MG63 (cell line): ENCODE data around the gene SPRYD3. TPM values are rescaled to one million over a fixed set of nuclear protein-coding genes. Genes with fewer than 3 reads are reported as not detected.
"Not testable (repeated sequence)": the region's sequence is repeated elsewhere in the genome, so short reads cannot be mapped to it uniquely, and the experiment has no call there.

Experiments used
- DNase-seq: peaks from one replicate; pipeline ENCODE4 v3.0.0-alpha.2; 2020
- H3K27me3 ChIP-seq: fragments of 250-450 bp; sonication (Bioruptor Pico); 2 replicates; pipeline ENCODE4 v1.5.1; 2020; ENCODE audit warnings: mild to moderate bottlenecking, moderate library complexity
- H3K36me3 ChIP-seq: fragments of 250-450 bp; sonication (Bioruptor Pico); 2 replicates; pipeline ENCODE4 v1.5.1; 2020; ENCODE audit warnings: mild to moderate bottlenecking, moderate library complexity
- H3K4me3 ChIP-seq: fragments of 250-450 bp; sonication (Bioruptor Pico); 2 replicates; pipeline ENCODE4 v1.5.1; 2020; ENCODE audit warnings: mild to moderate bottlenecking, moderate library complexity
- H3K9me3 ChIP-seq: fragments of 250-450 bp; sonication (Bioruptor Pico); 2 replicates; pipeline ENCODE4 v1.5.1; 2020; ENCODE audit warnings: mild to moderate bottlenecking, moderate library complexity
- total RNA-seq: library from RNA; depleted of rRNA; stranded (reverse); fragments of >200 nt; shearing (Covaris generic); gene quantifications from 2 replicates; pipeline ENCODE4 v1.2.3, GENCODE V29; 2014; ENCODE audit warnings: low replicate concordance

The SPRYD3 gene
- total RNA-seq, 1 experiment from 2014 or later = 22.1 TPM

DNA sequence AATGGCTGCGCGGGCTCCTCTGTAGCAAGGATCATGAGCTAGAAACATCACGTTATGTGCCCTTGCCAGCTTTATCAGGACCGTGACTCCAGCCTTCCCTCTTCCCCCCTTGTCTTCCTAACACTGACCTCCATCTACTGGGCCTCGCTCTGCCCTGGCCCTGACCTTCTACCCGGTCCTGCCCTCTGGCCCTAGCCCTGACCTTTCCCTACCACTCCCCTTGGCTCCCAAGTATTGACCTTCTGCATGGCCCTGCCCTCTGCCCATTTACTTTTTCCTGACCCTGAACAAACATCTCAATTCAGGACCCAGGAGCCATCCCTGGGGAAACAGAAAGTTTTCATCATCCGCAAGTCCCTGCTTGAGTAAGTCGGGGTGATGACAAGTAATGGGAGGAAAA is 26.1 kb upstream of the SPRYD3 start:
- Histone ChIP-seq H3K4me3 (no peak overlapping the region), H3K9me3 (no peaks in the 10 kb centered on the region), H3K27me3 (no peaks in the 10 kb centered on the region), H3K36me3 (no peaks in the 10 kb centered on the region)
- no peak for DNase-seq

DNA sequence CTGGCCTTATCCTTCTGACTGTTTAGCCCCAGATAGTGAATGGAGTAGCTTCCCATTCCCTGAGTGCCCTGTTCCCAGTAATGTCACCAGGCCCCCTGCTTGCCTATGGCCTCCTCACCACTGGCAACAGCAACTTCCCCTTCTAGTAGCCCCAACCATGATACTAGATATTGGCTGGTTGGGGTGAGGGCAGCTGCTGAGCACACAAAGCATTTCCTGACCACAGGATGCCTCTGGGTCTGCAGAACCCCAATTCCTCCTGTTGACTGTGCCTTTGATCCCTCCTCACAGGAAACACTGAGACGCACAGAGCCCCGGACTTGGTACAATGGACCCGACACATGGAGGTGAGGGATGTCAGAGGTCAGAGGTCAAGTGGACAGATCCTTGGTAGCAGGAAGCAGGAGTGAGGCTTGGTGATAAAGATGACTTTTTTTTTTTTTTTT is 24.7 kb upstream of the SPRYD3 start:
- no peak for DNase-seq
- Histone ChIP-seq H3K27me3 (no peaks in the 10 kb centered on the region), H3K36me3 (no peaks in the 10 kb centered on the region), H3K9me3 (no peaks in the 10 kb centered on the region), H3K4me3 (no peak overlapping the region)

DNA sequence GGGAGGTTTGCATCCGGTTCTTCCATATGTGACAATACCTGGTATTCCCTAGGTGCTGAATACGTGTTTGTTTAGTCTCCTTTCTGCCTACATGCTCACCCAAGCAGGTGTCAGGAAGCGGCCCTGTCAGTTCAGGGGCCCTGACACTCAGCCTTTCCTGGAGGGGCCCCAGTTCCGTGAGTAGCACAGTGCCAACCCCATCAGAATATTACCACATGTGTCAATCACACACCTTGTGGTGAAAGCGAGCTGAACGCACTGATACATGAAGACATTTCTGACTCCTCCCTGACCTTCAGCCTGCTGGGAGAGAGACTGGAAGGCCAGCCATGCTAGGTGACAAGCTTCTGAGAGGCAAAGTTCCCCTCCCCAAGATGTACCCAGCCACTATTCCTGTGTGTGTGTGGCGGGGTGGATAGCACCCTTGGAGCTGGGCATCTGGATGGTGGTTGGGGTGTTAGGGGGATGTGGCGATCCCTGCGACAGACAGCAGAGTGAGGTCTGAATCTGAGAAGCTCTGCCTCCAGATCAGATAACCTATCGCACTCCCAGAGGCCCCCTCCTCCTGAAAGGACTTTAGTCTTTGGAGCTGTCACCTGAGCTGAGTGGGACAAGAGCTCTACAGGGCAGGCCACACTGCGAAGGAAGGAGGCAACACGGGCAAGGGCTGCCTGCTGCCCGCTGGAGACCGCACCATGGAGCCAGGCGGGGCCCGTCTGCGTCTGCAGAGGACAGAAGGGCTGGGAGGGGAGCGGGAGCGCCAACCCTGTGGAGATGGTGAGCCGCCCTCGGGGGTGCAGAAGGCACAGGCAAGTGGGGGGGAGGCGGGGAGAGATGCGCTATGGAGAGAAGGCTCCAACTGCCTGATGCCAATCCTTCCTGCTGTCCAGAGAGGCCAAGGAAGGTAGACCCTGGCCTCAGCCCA is 24.0 kb upstream of the SPRYD3 start, which contains the start of gene SOAT2:
Gene SOAT2, plus strand, starts transcription at position 604 of the 925 bp plus-strand sequence. Its CDS starts 92 bp downstream, at position 696.
- no peak within 1 kb of the TSS for H3K4me3 ChIP-seq
- DNase-seq = no peak
- no peaks in the 10 kb centered on the region for H3K27me3 ChIP-seq
- H3K36me3 ChIP-seq = no peaks in the 10 kb centered on the region
- H3K9me3 ChIP-seq = no peaks in the 10 kb centered on the region

DNA sequence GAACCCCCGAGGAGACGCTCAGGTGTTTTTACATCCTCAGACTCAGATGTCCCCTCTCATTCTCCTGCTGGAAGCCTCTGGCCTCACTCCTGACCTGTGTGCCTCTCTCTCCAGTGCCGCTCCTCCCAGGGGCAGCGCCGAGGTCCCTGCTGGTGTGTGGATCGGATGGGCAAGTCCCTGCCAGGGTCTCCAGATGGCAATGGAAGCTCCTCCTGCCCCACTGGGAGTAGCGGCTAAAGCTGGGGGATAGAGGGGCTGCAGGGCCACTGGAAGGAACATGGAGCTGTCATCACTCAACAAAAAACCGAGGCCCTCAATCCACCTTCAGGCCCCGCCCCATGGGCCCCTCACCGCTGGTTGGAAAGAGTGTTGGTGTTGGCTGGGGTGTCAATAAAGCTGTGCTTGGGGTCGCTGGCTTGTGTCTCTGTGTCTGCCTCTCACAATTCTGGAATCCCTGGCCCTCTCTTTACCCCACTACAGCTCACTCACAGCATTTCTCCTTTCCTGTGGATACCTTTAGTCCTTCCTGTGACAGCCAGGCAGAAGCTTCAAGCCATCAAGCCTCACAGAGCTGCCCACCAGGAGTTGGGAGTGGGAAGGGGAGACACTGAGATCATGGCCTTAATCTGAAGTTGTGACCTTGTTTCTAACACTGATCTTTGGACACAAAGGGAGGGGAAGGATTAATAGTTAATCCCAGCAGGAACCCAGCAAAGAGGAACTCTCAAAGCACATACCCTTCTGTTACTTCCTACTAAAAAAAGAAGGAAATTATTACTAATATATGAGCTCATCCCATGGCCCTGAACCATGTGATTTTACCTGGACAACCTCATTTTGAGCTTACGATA is 23.0 kb upstream of the SPRYD3 start:
- Histone ChIP-seq H3K27me3 (no peaks in the 10 kb centered on the region), H3K36me3 (no peaks in the 10 kb centered on the region), H3K9me3 (no peaks in the 10 kb centered on the region), H3K4me3 (no peak overlapping the region)
- DNase-seq = no peak

DNA sequence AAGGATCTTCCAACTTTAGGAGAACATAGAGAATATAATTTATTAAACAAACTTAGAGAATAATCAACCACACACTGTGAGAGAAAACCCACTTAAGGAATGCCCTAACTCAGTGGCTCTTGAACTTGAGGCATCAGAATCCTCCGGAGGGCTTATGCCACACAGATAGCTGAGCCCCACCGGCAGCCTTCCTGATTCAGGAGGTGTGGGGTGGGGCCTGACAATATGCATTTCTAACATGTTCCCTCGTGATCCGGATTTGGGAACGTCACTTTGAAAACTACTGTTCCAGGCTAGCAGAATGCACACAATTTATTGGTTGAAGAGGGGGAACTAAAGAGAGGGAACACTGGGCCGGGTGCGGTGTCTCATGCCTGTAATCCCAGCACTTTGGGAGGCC is 22.1 kb upstream of the SPRYD3 start:
- H3K27me3 ChIP-seq = no peaks in the 10 kb centered on the region
- H3K4me3 ChIP-seq = no peak overlapping the region
- no peaks in the 10 kb centered on the region for H3K9me3 ChIP-seq
- H3K36me3 ChIP-seq = no peaks in the 10 kb centered on the region
- no peak for DNase-seq

DNA sequence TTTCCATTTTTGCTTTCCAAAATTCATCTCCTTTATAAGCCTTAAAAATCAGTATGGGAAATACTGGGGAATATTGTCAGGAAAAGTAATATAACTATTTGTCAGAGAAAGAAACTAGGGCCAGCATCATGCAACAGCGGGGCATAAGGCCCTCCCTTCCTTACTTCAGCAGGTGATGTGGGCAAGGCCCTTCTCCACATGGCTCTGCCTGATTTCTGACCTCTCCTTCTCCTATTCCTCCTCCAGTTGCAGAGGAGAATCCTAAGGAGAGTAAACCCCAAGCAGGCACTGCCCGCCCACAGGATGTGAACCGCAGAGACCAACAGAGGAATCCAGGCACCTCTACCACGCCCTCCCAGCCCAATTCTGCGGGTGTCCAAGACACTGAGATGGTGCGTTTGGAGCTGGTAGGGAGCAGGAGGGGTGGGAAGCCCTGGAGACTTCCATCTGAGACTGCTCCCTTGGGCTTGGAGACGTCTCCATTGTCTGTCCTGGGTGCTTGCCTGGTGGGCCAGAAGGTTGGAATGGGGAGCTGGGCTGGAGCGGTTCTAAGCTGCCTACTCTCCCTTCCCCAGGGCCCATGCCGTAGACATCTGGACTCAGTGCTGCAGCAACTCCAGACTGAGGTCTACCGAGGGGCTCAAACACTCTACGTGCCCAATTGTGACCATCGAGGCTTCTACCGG is 21.4 kb upstream of the SPRYD3 start:
- Histone ChIP-seq H3K9me3 (no peaks in the 10 kb centered on the region), H3K27me3 (no peaks in the 10 kb centered on the region), H3K4me3 (no peak overlapping the region), H3K36me3 (no peaks in the 10 kb centered on the region)
- no peak for DNase-seq

DNA sequence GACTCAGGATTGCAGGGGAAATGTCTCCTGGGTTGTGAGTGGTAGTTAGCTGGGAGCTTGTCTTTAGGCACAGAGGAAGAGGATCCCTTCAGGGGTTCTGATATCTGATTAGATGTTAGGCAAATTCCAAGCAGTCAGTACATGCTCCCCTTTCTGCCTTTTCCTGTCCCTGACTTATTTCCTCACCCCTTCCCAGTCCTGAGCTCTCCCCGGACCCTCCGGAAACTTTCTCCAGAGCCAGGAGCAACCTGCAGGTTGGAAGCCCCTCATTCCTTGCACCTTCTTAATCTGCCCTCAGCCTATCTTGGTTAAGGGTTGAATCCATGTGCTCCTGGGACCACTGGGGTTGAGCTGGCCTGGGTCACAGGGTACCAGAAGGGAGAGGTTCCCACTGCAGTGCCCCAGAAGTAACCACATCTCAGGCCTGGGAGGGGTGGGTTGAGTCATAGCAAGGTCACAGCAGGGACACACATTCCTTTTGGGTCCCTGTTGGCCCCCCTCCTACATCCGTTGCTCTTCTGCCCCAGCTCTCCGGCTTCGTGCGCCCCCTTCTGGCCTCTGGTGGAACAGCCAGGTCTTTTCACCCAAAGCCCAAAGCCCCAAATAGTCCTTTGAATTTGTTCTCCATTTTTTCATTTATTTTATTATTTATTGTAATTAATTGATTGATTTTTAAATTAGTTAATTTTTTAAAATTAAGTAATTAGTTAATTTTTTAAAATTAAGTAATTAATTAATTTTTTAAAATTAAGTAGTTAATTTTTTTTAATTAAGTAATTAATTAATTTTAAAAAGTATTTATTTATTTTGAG is 20.1 kb upstream of the SPRYD3 start:
- Histone ChIP-seq H3K9me3 (no peaks in the 10 kb centered on the region), H3K27me3 (no peaks in the 10 kb centered on the region), H3K36me3 (no peaks in the 10 kb centered on the region), H3K4me3 (peak overlapping the region; percentile 54)
- DNase-seq = peak; percentile 95

DNA sequence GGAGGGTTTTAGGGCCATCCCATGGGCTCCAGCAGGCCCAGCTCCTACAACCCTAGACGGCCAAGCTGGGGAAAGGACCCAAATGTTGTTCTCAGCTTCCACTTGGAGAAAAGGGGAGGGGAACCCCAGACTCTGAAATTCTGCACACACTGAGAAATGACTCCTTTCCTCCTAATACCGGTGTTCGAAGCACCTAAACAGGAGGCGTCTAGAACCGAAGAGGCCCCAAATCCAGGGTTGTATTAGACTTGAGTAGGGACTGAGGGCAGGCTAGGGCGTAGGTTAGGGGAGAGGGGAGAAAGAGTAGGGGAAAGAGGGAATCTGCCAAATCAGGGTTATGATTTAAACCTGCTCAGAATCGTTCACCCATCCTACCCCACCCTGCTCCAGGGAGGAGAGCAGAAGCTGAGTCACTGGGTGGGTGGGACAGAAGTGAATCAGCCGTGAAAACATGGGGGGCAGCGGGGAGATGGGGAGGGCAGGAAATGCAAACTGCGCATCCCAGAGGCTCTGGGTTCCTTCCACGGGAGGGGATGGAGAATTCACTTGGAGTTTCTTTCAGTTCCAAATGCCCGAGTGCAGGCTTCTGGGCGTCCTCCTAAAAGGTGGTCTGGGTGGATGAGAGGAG is 19.3 kb upstream of the SPRYD3 start:
- Histone ChIP-seq H3K27me3 (no peaks in the 10 kb centered on the region), H3K4me3 (peak overlapping the region; percentile 54), H3K9me3 (no peaks in the 10 kb centered on the region), H3K36me3 (no peaks in the 10 kb centered on the region)
- DNase-seq = peak; percentile 87

DNA sequence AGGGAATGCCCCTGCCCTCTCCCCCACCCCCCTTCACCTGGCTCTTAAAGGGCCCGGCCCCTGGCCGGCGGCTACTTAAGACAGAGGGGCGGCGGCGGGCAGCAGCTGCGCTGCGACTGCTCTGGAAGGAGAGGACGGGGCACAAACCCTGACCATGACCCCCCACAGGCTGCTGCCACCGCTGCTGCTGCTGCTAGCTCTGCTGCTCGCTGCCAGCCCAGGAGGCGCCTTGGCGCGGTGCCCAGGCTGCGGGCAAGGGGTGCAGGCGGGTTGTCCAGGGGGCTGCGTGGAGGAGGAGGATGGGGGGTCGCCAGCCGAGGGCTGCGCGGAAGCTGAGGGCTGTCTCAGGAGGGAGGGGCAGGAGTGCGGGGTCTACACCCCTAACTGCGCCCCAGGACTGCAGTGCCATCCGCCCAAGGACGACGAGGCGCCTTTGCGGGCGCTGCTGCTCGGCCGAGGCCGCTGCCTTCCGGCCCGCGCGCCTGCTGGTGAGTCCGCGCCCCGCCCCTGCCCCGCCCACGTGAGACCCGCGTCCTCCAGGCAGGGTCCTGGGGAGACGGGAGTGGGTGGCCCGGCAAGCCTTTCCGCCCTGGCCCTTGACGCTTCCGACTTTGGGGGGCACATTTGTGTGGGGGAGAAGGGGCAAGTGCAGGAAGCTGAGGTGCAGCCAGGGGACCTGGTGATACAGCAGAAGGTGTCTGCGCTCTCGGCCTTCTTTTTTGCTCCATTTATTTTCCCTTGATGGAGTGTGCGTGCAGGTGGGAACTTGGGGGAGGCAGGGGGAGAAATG is 18.6 kb upstream of the SPRYD3 start, which contains the start of gene IGFBP6:
Gene IGFBP6, plus strand, starts transcription at position 104 of the 790 bp plus-strand sequence. Its CDS starts 51 bp downstream, at position 155.
- no peaks in the 10 kb centered on the region for H3K27me3 ChIP-seq
- H3K9me3 ChIP-seq = no peaks in the 10 kb centered on the region
- DNase-seq = peak; percentile 77
- H3K4me3 ChIP-seq = peak within 1 kb of the TSS; percentile 54
- no peaks in the 10 kb centered on the region for H3K36me3 ChIP-seq

DNA sequence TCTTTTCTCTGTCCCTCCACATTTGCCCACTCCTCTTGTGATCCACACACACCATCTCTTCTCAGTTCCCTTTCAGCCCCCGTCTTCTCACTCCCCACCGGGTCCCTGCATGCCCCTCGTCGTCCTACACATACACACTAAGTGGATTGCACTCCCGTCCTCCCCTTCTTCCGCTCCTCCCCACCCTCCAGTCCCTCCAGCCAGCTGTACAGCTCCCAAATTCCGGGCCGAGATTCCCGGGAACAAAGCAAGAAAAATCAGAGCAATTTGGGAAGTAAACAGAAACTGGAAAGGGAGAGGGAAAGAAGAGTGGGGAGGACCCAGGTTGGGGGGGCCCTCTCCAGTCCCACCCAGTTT is 18.0 kb upstream of the SPRYD3 start:
- Histone ChIP-seq H3K27me3 (no peaks in the 10 kb centered on the region), H3K4me3 (peak overlapping the region; percentile 54), H3K36me3 (no peaks in the 10 kb centered on the region), H3K9me3 (no peaks in the 10 kb centered on the region)
- peak; percentile 49 for DNase-seq

DNA sequence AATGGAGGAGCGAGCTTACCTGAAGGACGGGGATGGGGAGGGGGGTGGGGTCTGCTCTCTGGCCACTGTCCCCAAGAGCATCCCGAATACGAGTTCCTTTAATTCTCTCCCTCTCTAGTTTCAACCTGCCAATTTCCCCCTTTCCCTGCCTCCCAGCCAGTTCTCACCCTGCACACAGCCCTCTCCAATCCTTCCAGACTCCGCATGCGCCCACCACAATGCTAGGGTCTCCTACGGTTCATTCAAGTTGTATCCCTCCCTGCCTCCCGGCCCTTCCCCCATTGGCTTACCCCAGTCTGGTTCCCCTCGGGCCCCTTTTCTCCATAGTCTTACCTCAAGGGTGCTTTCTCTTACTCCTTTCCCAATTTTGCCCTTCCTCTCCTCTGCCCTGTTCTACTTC is 17.6 kb upstream of the SPRYD3 start:
- Histone ChIP-seq H3K27me3 (no peaks in the 10 kb centered on the region), H3K36me3 (no peaks in the 10 kb centered on the region), H3K4me3 (peak overlapping the region; percentile 54), H3K9me3 (no peaks in the 10 kb centered on the region)
- DNase-seq = no peak

DNA sequence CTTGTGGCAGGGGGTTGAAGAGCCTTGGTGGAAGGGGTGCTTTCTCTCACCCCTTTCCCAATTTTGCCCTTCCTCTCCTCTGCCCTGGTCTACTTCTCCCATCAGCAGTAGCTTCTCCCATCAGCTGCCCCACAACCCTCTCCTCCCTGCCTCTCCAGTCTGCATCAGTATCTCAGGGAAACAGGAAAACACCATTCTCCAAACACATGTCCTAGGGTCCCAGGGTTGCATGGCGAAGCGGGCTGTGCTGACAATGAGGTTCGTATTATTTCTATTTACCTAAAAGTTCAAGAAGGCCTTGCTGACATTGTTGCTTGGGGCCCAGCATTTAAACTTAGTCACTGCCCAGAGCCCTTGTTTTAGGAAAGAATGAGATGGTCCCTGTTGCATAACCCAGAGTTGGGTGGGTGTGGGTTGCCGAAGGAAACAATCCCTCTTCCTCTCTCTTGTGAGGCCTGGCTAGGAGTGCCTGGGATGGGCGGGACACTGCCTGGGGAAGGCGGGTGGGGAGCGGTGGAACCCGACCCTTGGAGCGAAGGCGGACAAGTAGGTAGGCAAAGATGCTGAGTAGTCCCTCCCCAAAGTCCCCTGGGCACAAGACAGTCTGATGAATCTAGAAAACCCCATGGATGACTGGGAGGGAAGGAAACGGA is 17.0 kb upstream of the SPRYD3 start:
- H3K27me3 ChIP-seq = no peaks in the 10 kb centered on the region
- no peak overlapping the region for H3K4me3 ChIP-seq
- DNase-seq = peak; percentile 29
- no peaks in the 10 kb centered on the region for H3K36me3 ChIP-seq
- H3K9me3 ChIP-seq = no peaks in the 10 kb centered on the region

DNA sequence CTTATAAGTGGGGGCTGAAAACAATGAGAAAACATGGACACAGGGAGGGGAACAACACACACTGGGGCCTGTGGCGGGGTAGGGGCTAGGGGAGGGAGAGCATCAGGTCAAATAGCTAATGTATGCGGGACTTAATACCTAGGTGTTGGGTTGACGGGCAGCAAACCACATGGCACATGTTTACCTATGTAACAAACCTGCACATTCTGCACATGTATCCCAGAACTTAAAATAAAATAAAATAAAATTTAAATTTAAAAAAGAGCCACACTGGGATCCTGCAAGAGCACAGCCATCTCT is 16.4 kb upstream of the SPRYD3 start:
- H3K36me3 ChIP-seq, H3K9me3 ChIP-seq, H3K27me3 ChIP-seq, H3K4me3 ChIP-seq, DNase-seq: not testable (repeated sequence)

DNA sequence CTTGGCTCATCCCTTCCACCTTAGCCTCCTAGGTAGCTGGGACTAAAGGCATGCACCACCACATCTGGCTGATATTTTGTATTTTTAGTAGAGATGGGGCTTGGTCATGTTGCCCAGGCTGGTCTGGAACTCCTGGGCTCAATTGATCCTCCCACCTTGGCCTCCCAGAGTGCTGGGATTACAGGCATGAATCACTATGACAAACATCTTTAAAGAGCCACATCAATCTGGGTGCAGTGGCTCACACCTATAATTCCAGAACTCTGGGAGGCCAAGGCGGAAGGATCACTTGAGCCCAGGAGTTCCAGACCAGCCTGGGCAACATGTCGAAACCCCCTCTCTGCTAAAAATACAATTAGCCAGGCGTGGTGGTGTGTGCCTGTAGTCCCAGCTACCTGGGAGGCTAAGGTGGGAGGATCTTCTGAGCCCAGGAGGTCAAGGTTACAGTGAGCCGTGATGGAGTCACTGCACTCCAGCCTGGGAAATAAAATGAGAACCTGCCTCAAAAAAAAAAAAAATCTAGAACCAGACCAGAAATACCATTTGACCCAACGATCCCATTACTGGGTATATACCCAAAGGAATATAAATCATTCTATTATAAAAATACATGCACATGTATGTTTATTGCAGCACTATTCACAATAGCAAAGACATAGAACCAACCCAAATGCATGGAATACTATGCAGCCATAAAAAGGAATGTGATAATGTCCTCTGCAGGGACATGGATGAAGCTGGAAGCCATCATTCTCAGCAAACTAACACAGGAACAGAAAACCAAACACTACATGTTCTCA is 15.8 kb upstream of the SPRYD3 start:
- DNase-seq = peak; percentile 51
- not testable (repeated sequence) for H3K27me3 ChIP-seq, H3K9me3 ChIP-seq, H3K4me3 ChIP-seq, H3K36me3 ChIP-seq
